Endothelial cell (in vitro differentiated cells): ENCODE measurements around the gene ADPGK. TPM values are rescaled to one million over a fixed set of nuclear protein-coding genes. Genes with fewer than 3 reads are reported as not detected.

Experiments used
- DNase-seq: peaks from one replicate; pipeline ENCODE4 v3.0.0; 2021; ENCODE audit warnings: low spot score
- H3K27ac Mint-ChIP-seq: one replicate; pipeline ENCODE4 v1.8.0; 2021; ENCODE audit warnings: mixed read lengths, inconsistent platforms; ENCODE audit not compliant: unreplicated experiment
- H3K27me3 Mint-ChIP-seq: one replicate; pipeline ENCODE4 v1.8.0; 2021; ENCODE audit warnings: mild to moderate bottlenecking, moderate library complexity, mixed read lengths, inconsistent platforms; ENCODE audit not compliant: unreplicated experiment
- H3K36me3 Mint-ChIP-seq: one replicate; pipeline ENCODE4 v1.8.0; 2021; ENCODE audit warnings: mild to moderate bottlenecking, low read depth, mixed read lengths, inconsistent platforms; ENCODE audit not compliant: unreplicated experiment
- H3K4me1 Mint-ChIP-seq: one replicate; pipeline ENCODE4 v1.8.0; 2021; ENCODE audit warnings: mild to moderate bottlenecking, mixed read lengths, inconsistent platforms; ENCODE audit not compliant: unreplicated experiment
- H3K4me3 Mint-ChIP-seq: one replicate; pipeline ENCODE4 v1.8.0; 2021; ENCODE audit warnings: mild to moderate bottlenecking, mixed read lengths, inconsistent platforms; ENCODE audit not compliant: unreplicated experiment
- H3K9me3 Mint-ChIP-seq: one replicate; pipeline ENCODE4 v1.8.0; 2021; ENCODE audit warnings: mixed read lengths, inconsistent platforms; ENCODE audit not compliant: unreplicated experiment
- CTCF ChIP-seq: fragments of 200-600 bp; sonication (generic); IDR thresholded peaks from one replicate; pipeline ENCODE4 v1.5.0; 2021; ENCODE audit warnings: antibody characterized with exemption; ENCODE audit not compliant: unreplicated experiment
- total RNA-seq: library from RNA; stranded (reverse); fragmentation: NEBNext Ultra II Directional; extraction: Animal tissue kit (Norgen Biotek cat#: 25700); gene quantifications from one replicate; pipeline ENCODE4 v1.2.1, GENCODE V29; 2021; ENCODE audit not compliant: unreplicated experiment

ADPGK gene
- total RNA-seq, 1 donor from 2014 or later: 42.0 TPM

DNA sequence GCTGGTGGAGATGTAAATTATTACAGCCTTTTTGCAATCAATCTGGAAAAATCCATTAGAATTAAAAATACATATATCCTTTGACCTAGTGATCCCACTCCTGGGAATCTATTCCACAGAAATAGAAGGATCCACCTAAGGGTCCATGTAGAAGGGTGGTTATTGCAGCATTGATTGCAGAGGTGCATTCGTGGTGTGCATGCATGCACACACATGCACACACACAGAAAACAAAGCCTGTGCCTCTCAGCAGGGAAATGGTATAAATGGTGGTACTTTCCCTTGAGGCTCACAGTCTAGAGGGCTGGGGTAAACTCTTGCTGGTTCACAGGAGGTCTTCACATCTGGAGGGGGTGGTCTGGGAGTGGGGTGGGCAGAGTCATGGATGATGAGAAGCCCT, 19.4 kb upstream of the ADPGK start:
- Mint-ChIP-seq H3K27ac (no peak overlapping the region), H3K36me3 (peaks cover under 1% of the 10 kb centered on the region), H3K4me1 (peaks cover 18% of the 10 kb centered on the region), H3K27me3 (no peaks in the 10 kb centered on the region), H3K4me3 (no peak overlapping the region), H3K9me3 (peaks cover under 1% of the 10 kb centered on the region)
- DNase-seq: no peak
- no peak for TF ChIP-seq CTCF

DNA sequence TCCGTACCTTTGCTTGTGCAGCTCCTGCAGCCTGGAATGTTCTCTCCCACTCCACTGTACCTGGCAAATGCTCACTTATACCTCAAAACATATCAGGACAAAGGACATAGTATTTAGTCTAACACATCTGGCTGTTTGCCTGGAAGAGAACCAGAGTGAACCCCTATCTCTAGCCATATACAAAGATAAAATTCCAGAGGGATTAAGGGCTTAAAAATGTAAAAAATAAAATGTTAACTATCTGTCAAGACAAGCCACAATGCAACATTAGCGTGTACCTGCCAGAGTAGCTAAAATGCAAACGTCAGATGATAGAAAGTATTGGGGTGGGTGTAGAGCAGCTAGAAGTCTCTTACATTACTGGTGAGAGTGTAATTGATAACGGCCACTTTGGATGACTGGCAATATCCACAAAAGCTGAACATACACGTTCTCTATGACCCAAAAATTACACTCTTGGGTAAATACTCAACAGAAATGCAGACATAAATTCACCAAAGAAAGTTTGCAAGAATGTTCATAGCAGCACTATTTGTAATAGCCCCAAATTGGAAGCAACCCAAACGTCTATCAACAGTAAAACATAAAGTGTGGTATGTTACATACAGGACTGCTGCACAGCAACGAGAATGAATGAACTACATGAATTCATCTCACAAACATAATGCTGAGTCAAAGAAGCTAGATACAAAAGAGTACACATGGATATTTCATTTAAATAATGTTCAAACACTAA, 18.2 kb upstream of the ADPGK start:
- TF ChIP-seq CTCF: no peak
- Mint-ChIP-seq H3K4me1 (peaks cover 23% of the 10 kb centered on the region), H3K4me3 (no peak overlapping the region)

GRCh38 chr15:72800833-72801481, 17.4 kb upstream of the ADPGK start:
- peak overlapping the region; percentile 6 for H3K27ac Mint-ChIP-seq
- H3K4me3 Mint-ChIP-seq: no peak overlapping the region
- TF ChIP-seq CTCF: no peak
- no peaks in the 10 kb centered on the region for H3K9me3 Mint-ChIP-seq
- H3K27me3 Mint-ChIP-seq: peaks cover 3% of the 10 kb centered on the region
- DNase-seq: no peak
- peaks cover 27% of the 10 kb centered on the region for H3K4me1 Mint-ChIP-seq
- H3K36me3 Mint-ChIP-seq: no peaks in the 10 kb centered on the region

More for the DNA sequence above, 18.2 kb upstream of the ADPGK start:
- no peak for DNase-seq
- no peaks in the 10 kb centered on the region for H3K36me3 Mint-ChIP-seq
- no peaks in the 10 kb centered on the region for H3K27me3 Mint-ChIP-seq
- H3K9me3 Mint-ChIP-seq: no peaks in the 10 kb centered on the region
- no peak overlapping the region for H3K27ac Mint-ChIP-seq

GRCh38 chr15:72797834-72798233, 14.3 kb upstream of the ADPGK start:
- TF ChIP-seq CTCF: no peak
- DNase-seq: no peak
- peaks cover 38% of the 10 kb centered on the region for H3K4me1 Mint-ChIP-seq
- peak overlapping the region; percentile 14 for H3K4me3 Mint-ChIP-seq
- H3K9me3 Mint-ChIP-seq: no peaks in the 10 kb centered on the region
- H3K36me3 Mint-ChIP-seq: no peaks in the 10 kb centered on the region
- peaks cover 5% of the 10 kb centered on the region for H3K27me3 Mint-ChIP-seq
- no peak overlapping the region for H3K27ac Mint-ChIP-seq

DNA sequence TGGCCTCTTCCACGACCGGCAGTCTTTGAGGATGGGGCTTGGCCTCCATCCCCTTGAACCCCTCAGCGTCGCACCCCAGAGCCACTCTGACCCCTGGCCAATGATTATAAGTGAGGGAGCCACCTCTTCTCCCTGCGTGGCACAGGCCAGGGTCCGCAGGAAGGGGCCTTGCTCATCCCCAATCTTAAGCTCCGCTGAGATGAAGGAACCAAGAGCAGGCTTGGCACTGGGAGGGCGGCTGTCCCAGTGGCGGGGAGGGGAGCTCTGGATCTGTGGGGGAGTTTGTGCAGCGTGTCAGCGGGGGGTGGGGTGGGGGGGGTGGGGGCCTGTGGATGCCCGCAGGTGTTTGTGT, 13.8 kb upstream of the ADPGK start:
- DNase-seq: no peak
- Mint-ChIP-seq H3K4me3 (peak overlapping the region; percentile 56), H3K9me3 (no peaks in the 10 kb centered on the region), H3K4me1 (peaks cover 38% of the 10 kb centered on the region), H3K27ac (no peak overlapping the region), H3K36me3 (no peaks in the 10 kb centered on the region), H3K27me3 (peaks cover 5% of the 10 kb centered on the region)
- no peak for TF ChIP-seq CTCF
